ENCODE measurements around the gene TSPAN15.

Gene TSPAN15

DNA sequence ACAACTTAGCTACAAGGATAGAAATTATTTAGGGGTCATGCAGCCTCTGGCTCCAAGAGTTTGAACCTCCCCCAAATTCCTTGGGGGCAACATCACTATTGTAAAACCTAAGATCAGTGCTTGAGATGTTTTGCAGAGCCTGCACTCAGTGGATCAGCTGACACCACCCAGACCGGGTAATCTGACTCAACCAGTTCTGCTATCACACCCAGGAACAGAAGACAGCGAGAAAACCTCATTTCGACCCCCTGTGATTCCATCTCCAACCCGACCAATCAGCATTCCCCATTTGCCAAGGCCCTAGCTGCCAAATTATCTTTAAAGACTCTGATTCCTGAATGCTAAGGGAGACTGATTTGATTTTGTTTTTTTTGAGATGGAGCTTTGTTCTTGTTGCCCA lies 39.8 kb upstream of the TSPAN15 start:
- no peak for DNase-seq (ENCODE audit: low spot score)
- Mint-ChIP-seq H3K27ac (no peak overlapping the region), H3K36me3 (ENCODE audit: low read depth) (no peaks in the 10 kb centered on the region), H3K4me1 (ENCODE audit: low read depth) (peaks cover 21% of the 10 kb centered on the region), H3K4me3 (no peak overlapping the region), H3K27me3 (ENCODE audit: low read depth) (no peaks in the 10 kb centered on the region), H3K9me3 (no peaks in the 10 kb centered on the region)

DNA sequence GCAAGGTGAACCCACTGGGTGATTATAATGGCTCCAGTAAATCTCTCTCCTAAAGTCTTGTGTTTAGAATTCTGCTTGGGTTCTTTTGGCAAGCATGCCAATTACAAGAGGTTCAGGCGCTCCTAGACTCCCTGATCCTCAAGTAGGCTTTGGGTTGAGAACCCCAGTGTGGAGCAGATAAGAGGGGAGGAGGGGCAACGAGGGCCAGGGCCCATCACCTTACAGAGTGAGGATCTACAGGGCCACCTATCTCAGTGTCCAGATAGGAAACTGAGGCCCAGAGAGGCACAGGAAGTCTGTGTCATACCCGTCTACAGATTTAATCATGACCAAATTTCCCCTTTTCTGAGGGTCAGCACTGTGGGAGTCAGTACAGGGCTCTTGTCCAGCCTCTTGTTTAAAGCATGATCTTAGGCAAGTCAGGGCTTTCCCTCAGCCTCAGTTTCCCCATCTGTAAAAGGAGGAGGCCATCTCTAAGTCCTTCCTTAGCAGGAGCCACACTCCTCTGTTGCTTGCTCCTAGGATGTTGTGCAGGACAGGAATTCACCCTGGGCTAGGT lies 39.0 kb upstream of the TSPAN15 start:
- no peaks in the 10 kb centered on the region for H3K9me3 Mint-ChIP-seq
- H3K27me3 Mint-ChIP-seq (ENCODE audit: low read depth): no peaks in the 10 kb centered on the region
- no peak for DNase-seq (ENCODE audit: low spot score)
- H3K27ac Mint-ChIP-seq: no peak overlapping the region
- H3K36me3 Mint-ChIP-seq (ENCODE audit: low read depth): no peaks in the 10 kb centered on the region
- H3K4me3 Mint-ChIP-seq: no peak overlapping the region
- H3K4me1 Mint-ChIP-seq (ENCODE audit: low read depth): peaks cover 19% of the 10 kb centered on the region

DNA sequence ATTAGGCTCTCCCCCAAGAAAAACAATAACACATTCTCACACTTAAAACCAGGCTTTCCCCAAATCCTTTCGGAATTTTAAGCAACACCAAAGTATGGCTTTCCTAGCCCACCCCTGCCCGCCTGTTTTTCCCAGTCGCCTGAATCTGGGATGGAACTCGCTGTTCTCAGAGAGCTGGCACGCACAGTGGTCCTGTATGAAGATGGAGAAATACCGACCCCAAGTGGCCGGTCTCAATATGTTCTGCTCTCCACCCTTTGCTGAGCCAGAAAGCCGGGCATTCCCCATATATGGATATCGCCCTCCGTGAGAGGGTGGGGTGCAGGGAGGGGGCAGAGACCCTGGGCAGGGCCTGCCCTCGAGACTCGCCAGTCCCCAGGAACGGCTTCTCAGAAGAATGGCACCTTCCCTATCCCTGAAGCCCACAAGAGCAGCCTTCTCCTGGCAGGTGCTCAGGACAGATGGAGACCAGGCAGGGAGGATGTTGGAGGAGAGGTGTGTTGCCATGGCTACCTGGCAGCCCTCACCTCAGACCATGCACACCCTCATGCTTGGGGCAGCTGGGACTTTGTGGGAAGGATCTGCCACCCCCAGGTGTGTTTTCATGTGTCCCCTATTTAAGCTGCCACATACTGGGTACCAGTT lies 37.9 kb upstream of the TSPAN15 start:
- H3K4me3 Mint-ChIP-seq: no peak overlapping the region
- H3K36me3 Mint-ChIP-seq (ENCODE audit: low read depth): no peaks in the 10 kb centered on the region
- peaks cover 13% of the 10 kb centered on the region for H3K4me1 Mint-ChIP-seq (ENCODE audit: low read depth)
- no peaks in the 10 kb centered on the region for H3K9me3 Mint-ChIP-seq
- no peaks in the 10 kb centered on the region for H3K27me3 Mint-ChIP-seq (ENCODE audit: low read depth)
- no peak for DNase-seq (ENCODE audit: low spot score)
- H3K27ac Mint-ChIP-seq: no peak overlapping the region

DNA sequence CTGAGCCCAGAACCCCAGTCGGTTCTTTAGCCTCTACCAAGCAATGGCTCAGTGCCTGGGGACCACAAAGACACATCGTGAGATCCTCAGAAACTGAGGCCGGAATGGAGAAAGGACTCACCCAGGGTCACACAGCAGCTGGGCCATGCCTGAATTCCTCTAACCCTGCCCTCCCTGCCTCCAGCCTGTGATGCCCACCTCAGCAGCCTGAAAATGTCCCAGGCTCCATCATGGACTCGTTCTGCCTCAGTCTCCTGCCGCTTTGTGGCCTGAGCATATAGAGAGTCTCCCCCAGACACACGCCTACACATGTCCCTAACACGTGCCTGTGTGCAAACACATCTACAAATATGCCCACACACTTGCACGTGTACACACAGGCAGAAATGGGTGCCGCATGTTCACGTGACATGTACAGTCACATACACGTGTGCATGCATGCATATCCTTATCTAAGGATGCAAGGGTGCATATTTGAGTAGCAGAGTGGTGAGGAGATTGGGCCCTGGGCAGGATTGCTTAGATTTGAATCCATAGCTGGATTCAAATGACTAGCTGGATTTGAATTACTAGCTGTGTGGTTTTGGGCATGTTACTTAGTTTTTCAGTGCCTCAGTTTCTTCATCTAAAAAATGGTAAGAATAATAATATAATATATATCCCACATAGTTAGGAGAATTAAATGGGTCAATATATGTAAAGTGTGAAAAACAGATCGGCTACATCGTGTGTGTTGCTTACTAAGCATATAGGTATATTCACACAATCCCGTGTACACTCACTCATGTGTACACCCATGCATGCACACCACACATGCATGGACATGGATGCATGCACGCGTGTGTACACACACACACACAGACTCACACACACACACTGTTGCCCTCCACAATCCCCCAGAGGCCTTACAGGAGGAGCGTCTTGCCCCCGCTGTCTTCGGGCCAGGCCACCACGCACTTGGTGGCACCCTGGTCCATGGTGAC lies 36.9 kb upstream of the TSPAN15 start:
- Mint-ChIP-seq H3K27ac (no peak overlapping the region), H3K9me3 (no peaks in the 10 kb centered on the region), H3K36me3 (ENCODE audit: low read depth) (no peaks in the 10 kb centered on the region), H3K4me3 (no peak overlapping the region), H3K27me3 (ENCODE audit: low read depth) (no peaks in the 10 kb centered on the region), H3K4me1 (ENCODE audit: low read depth) (peaks cover 9% of the 10 kb centered on the region)
- DNase-seq (ENCODE audit: low spot score): no peak

DNA sequence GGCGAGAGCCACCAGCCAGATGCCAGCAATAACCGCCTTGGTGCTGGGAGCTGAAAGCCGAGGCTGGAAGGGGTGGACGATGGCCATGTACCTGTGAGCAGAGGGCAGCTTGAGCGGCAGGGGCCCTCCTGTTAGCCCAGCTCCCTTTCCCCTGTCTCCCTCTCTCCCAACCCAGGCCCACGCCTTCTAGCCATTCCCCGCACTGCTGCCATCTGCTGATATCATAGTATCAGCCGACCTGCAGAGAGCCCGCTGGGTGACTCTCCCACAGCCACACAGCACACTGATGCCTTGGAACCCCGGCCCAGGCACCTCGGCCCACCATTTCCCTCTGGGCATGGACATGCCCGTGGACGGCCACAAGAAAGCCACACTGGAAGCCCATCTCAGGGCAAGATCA lies 36.2 kb upstream of the TSPAN15 start:
- Mint-ChIP-seq H3K4me1 (ENCODE audit: low read depth) (peaks cover 5% of the 10 kb centered on the region), H3K4me3 (no peak overlapping the region), H3K27ac (no peak overlapping the region), H3K27me3 (ENCODE audit: low read depth) (no peaks in the 10 kb centered on the region), H3K36me3 (ENCODE audit: low read depth) (no peaks in the 10 kb centered on the region), H3K9me3 (no peaks in the 10 kb centered on the region)
- DNase-seq (ENCODE audit: low spot score): no peak

DNA sequence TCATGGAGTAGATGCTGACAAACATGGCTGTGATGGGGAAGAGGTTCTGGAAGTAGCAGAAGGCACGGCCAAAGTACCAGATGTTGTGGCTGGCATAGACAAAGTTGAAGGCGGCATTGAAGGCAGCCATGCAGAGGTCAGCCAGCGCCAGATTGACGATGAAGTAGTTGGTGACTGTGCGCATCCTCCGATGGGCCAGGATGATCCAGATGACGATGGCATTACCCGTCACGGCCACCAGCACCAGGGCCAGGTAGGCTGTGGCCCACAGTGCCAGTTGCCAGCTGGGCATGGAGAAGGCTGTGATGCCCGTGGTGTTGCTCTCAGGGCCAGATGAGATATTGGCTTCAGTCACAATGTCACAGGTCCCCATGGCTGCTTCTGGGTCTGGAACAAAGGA lies 35.3 kb upstream of the TSPAN15 start:
- H3K27ac Mint-ChIP-seq: no peak overlapping the region
- no peaks in the 10 kb centered on the region for H3K27me3 Mint-ChIP-seq (ENCODE audit: low read depth)
- no peaks in the 10 kb centered on the region for H3K36me3 Mint-ChIP-seq (ENCODE audit: low read depth)
- DNase-seq (ENCODE audit: low spot score): no peak
- H3K9me3 Mint-ChIP-seq: no peaks in the 10 kb centered on the region
- H3K4me1 Mint-ChIP-seq (ENCODE audit: low read depth): peaks cover 2% of the 10 kb centered on the region
- no peak overlapping the region for H3K4me3 Mint-ChIP-seq

DNA sequence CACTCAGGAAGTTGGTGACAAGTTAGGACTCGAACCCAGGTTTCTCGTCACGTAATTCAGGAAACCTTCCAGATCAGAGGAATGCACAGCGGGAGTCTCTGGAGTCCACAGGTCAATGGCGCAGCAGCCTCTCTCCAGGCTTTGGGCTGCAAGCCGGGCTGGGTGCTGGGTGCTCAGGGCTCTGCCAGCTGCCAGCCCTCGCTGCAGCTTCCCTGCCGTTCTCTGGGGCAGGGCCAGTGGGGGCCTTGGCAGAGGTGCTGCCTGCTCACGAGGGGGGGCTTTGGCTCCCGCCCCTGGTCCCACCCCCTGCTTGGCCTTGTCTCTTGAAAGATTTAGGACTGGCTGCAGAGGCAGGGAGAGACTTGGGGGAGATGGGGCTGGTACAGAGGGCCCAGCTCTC lies 34.6 kb upstream of the TSPAN15 start, which contains the start of gene TACR2:
TACR2 (minus strand) TSS at position 224 of the 400 bp plus-strand sequence. CDS start 595 bp downstream, outside the sequence.
- Mint-ChIP-seq H3K27ac (no peak within 1 kb of the TSS), H3K36me3 (ENCODE audit: low read depth) (no peaks in the 10 kb centered on the region), H3K4me1 (ENCODE audit: low read depth) (peaks cover 2% of the 10 kb centered on the region), H3K4me3 (no peak within 1 kb of the TSS), H3K9me3 (no peaks in the 10 kb centered on the region), H3K27me3 (ENCODE audit: low read depth) (no peaks in the 10 kb centered on the region)
- DNase-seq (ENCODE audit: low spot score): no peak

DNA sequence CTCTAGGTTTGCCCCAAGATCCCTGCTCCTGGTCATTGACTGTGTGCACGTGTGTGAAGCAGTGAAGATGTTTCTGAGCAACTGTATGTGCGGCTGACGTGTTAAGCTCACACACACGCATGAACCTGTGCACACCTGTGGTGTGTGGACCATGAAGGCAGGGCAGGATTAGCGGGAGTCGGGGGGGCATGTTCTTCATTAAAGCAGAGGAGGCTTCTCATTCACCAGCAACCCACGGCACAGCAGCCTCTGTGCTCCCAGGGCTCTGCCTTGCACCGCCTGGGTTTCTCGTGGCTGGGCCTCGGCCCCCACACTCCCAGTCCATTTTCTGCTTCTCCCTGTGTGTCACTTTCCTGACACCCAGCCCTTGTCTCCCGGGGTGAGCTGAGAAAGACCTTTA lies 33.7 kb upstream of the TSPAN15 start:
- Mint-ChIP-seq H3K27me3 (ENCODE audit: low read depth) (no peaks in the 10 kb centered on the region), H3K4me1 (ENCODE audit: low read depth) (peaks cover 2% of the 10 kb centered on the region), H3K4me3 (no peak overlapping the region), H3K9me3 (no peaks in the 10 kb centered on the region), H3K36me3 (ENCODE audit: low read depth) (no peaks in the 10 kb centered on the region), H3K27ac (no peak overlapping the region)
- DNase-seq (ENCODE audit: low spot score): no peak

DNA sequence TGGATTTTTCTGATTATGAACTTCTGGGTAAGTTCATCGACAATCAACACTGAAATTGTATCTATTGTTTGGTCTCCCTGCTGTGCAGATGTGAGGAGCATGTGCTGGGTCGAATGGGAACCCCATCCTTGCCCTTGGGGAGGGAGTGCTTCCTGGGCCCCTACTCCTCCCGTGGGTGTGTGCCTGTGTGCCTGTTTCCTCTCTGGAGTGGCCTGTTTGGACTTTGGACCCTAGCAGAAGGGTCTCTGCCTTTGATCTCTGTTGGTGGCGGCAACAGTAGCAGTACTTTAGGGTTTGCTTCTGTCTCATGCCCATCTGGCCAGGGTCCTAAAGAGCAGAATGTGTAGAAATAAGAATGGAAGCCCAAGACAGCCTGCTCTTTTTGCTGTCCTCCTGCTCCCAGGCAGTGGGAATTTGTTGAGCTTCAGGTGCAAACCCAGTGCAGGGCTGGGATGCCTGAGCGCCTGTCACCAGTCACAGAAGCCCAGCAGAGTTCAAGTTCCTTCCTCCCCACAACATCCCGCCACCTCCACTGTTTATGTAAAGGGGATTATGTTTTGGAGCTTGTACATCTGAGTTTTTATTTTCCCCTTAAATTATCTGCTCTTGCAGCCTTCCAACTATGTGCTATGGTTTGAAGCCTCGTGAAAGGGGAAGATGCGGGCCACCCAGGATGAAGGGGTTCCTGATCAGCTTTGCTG lies 33.1 kb upstream of the TSPAN15 start:
- DNase-seq (ENCODE audit: low spot score): no peak
- Mint-ChIP-seq H3K27ac (no peak overlapping the region), H3K9me3 (no peaks in the 10 kb centered on the region), H3K4me3 (no peak overlapping the region), H3K4me1 (ENCODE audit: low read depth) (peaks cover under 1% of the 10 kb centered on the region), H3K36me3 (ENCODE audit: low read depth) (no peaks in the 10 kb centered on the region), H3K27me3 (ENCODE audit: low read depth) (no peaks in the 10 kb centered on the region)

DNA sequence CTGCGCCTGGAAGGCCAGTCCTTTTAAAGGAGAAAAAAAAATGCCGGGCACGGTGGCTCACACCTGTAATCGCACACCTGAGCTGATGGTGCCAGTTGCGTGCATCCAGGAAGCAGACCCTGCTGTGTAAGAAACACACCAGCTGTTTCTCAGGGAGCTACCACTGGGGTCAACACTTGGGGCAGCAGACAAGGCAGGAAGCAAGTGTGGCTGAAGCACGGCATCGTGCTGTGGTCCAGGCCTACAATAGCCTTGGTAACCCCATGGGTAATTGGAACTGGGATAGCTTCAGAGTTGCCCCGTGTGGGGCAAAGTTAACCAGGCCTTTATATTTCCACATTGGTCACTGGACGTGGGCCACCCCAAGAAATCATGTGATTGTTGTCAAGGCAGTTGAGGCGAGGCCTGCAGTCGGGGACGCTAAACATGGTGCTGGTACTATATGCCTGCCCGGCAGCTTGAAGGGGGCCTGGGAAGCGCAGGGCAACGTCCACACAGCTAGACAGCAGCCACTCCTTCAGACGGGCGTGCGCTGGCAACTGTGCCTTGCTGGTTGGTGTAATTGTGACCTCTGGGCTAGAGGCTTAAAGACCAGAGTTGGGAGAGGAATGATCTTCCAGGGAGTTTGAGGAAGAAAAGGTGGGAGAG lies 32.0 kb upstream of the TSPAN15 start:
- Mint-ChIP-seq H3K27ac (no peak overlapping the region), H3K27me3 (ENCODE audit: low read depth) (no peaks in the 10 kb centered on the region), H3K4me3 (no peak overlapping the region), H3K4me1 (ENCODE audit: low read depth) (peaks cover 6% of the 10 kb centered on the region), H3K36me3 (ENCODE audit: low read depth) (no peaks in the 10 kb centered on the region), H3K9me3 (no peaks in the 10 kb centered on the region)
- DNase-seq (ENCODE audit: low spot score): no peak

DNA sequence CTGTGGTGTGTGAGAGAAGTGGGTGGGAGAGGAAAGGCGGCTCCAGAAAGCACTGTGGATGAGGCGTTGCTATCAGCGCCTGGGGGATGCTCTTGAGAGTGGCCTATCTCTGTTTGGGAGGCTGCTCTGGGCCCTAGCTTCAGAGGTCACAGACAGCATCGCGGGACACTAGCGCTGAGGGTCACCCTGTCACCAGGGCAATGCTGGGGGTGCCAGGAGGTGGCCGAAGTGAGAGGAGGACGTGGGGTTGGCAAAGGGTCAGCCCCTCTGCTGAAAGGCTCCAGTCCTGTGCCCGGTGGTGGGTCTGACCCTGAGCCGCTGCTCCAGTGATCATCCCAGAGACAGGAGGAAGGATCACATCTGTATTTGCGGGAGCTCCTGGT lies 31.5 kb upstream of the TSPAN15 start:
- no peak overlapping the region for H3K27ac Mint-ChIP-seq

DNA sequence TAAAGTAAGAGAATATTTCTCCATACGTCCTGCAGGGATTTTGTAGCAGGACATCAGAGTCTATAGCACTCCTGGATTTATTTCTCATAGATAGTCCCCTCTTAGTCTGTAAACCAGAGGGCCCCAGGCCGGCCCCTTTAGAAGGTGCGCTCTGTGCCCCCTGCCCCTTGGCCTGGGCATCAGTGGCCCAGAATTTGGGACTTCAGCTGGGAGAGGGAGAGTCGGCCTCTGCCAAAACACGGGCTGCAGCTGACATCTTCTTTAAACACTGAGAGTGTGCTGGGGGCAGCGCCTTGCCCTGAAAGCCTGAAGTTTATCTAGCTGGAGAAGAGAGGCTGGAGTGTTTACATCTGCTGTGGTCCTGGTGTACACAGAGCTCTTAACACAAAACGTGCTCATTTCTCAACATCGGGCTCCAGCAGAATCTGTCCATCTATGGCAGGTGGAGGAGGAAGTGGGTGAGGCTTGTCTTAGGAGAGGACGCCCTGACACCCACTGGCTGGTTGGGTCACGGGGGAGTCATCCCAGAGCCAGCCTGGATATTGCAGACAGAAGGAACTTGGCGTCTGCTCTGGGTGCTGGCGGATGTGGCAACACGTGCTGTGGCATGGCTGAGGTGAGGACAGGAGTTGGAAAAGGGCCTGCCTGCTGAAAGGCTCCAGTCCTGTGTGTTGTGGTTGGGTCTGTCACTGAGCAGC lies 29.5 kb upstream of the TSPAN15 start:
- no peak overlapping the region for H3K4me3 Mint-ChIP-seq
- H3K9me3 Mint-ChIP-seq: no peaks in the 10 kb centered on the region
- no peak for DNase-seq (ENCODE audit: low spot score)
- H3K27ac Mint-ChIP-seq: no peak overlapping the region
- H3K27me3 Mint-ChIP-seq (ENCODE audit: low read depth): no peaks in the 10 kb centered on the region
- peaks cover 17% of the 10 kb centered on the region for H3K4me1 Mint-ChIP-seq (ENCODE audit: low read depth)
- no peaks in the 10 kb centered on the region for H3K36me3 Mint-ChIP-seq (ENCODE audit: low read depth)

More for the DNA sequence above, 31.5 kb upstream of the TSPAN15 start:
- no peaks in the 10 kb centered on the region for H3K36me3 Mint-ChIP-seq (ENCODE audit: low read depth)
- H3K4me3 Mint-ChIP-seq: no peak overlapping the region
- DNase-seq (ENCODE audit: low spot score): no peak
- H3K4me1 Mint-ChIP-seq (ENCODE audit: low read depth): peaks cover 7% of the 10 kb centered on the region
- no peaks in the 10 kb centered on the region for H3K9me3 Mint-ChIP-seq
- no peaks in the 10 kb centered on the region for H3K27me3 Mint-ChIP-seq (ENCODE audit: low read depth)

DNA sequence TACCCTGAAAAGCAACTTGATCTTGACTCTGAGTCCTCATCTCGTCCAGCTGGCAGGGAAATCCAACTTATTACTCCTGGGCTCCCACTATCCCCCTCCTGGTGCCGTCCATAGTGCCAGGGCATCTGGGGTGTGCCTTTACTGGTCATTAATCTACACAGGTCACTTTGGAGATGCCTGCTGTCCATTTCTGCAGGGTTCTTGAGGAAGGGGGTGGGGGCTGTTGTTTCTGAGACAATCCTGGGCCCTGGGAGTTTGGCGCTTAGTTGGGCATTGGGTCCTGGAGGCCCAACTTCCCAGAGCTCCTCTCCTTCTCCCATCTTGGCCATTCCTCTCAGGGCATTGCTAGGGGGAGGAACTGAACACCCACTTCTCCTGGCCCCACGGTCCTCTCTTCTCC lies 28.6 kb upstream of the TSPAN15 start:
- H3K27ac Mint-ChIP-seq: no peak overlapping the region
- no peak overlapping the region for H3K4me3 Mint-ChIP-seq
- no peak for DNase-seq (ENCODE audit: low spot score)
- H3K36me3 Mint-ChIP-seq (ENCODE audit: low read depth): no peaks in the 10 kb centered on the region
- peaks cover 21% of the 10 kb centered on the region for H3K4me1 Mint-ChIP-seq (ENCODE audit: low read depth)
- no peaks in the 10 kb centered on the region for H3K9me3 Mint-ChIP-seq
- no peaks in the 10 kb centered on the region for H3K27me3 Mint-ChIP-seq (ENCODE audit: low read depth)

Data from T-helper 2 cell treated with Interferon-gamma antibody and Interleukin-4, amounts not matched to agents 5 μg/mL and 100 μg/mL, for 36 hours (primary cell).